K562 (cell line): ENCODE data around the gene HBP1. TPM values are rescaled to one million over a fixed set of nuclear protein-coding genes. Genes with fewer than 3 reads are reported as not detected.
A peak's percentile ranks its signal among the peaks of the same experiment; 100 is the strongest.

Experiments
- ATAC-seq: fragments of 200-7000 bp; cut with Tn5 transposase; 3 replicates; pipeline ENCODE4 v1.9.1; 2020; ENCODE audit warnings: moderate library complexity
- BruUV-seq: library from RNA; stranded (reverse); fragments of 400-500 nt; replicated peaks from 2 replicates; lab custom pipeline; 2021; lab: Mats Ljungman, UMichigan
- CTCF ChIA-PET: fragments of 300-600 bp; formaldehyde crosslinking; extraction: SDS; loops from one replicate; lab custom pipeline; 2021; ENCODE audit warnings: low intra/inter-chr PET ratio; lab: Yijun Ruan, JAX
- POLR2A ChIA-PET: fragments of 300-600, 350-650 bp; sonication (Branson Sonifier 250); formaldehyde crosslinking; extraction: SDS; loops from one replicate; lab custom pipeline; 2021; ENCODE audit warnings: antibody characterized with exemption, inconsistent platforms; lab: Yijun Ruan, JAX
- DNase-seq, 4 experiments: peaks; one replicate each; pipeline versions ENCODE4 v3.0.0 to v3.0.0-alpha.2; 2011 to 2018; ENCODE audit warnings: low spot score in 3 of 4, mixed read lengths in 3 of 4; ENCODE audit errors: extremely low read depth in 1 of 4
- FAIRE-seq: peaks from 2 replicates; lab custom pipeline; 2011; peaks lifted over from hg19 to GRCh38; lab: Jason Lieb, UNC
- H2AFZ ChIP-seq: 2 replicates; pipeline ENCODE4 v1.6.0; 2011; ENCODE audit warnings: low read depth, low read length, control low read depth, inconsistent platforms
- H3K27ac ChIP-seq: fragments of 200-600 bp; 3 replicates; pipeline ENCODE4 v1.8.0; 2011; ENCODE audit warnings: low read depth, mild to moderate bottlenecking, control low read depth, inconsistent platforms, low read length, moderate library complexity, mixed read lengths; ENCODE audit errors: extremely low read depth
- H3K27me3 ChIP-seq, 2 experiments: fragments of 300-600 bp in 1 of 2; 2 replicates in 1 of 2; 3 replicates in 1 of 2; pipeline versions ENCODE4 v1.6.0 to v1.8.0; 2011; ENCODE audit warnings: inconsistent platforms in 2 of 2, low read length in 2 of 2, mild to moderate bottlenecking in 1 of 2, mixed read lengths in 1 of 2, moderate library complexity in 1 of 2; ENCODE audit not compliant: control insufficient read depth in 2 of 2, insufficient read depth in 2 of 2
- H3K36me3 ChIP-seq: fragments of 300-600 bp; 3 replicates; pipeline ENCODE4 v1.8.0; 2011; ENCODE audit warnings: mild to moderate bottlenecking, low read length, inconsistent platforms; ENCODE audit not compliant: control insufficient read depth, insufficient read depth
- H3K4me1 ChIP-seq, 2 experiments: fragments of 200-600 bp in 1 of 2; replicated peaks in 1 of 2; 2 replicates in 1 of 2; 3 replicates in 1 of 2; pipeline versions ENCODE4 v1.5.1 to v1.8.0; 2011; ENCODE audit warnings: inconsistent platforms in 2 of 2, low read length in 2 of 2, mild to moderate bottlenecking in 1 of 2, mixed read lengths in 1 of 2, moderate library complexity in 1 of 2; ENCODE audit not compliant: control insufficient read depth in 2 of 2, insufficient read depth in 2 of 2
- H3K4me2 ChIP-seq: 2 replicates; pipeline ENCODE4 v1.6.1; 2011; ENCODE audit warnings: low read length, control low read depth, inconsistent platforms, mixed read lengths; ENCODE audit not compliant: insufficient read depth
- H3K4me3 ChIP-seq: fragments of 200-600 bp; sonication (generic), shearing (Covaris generic); 2 replicates; pipeline ENCODE4 v1.5.1; 2016; ENCODE audit warnings: control low read depth, inconsistent platforms
- H3K79me2 ChIP-seq: fragments of 200-600 bp; 3 replicates; pipeline ENCODE4 v1.8.0; 2011; ENCODE audit warnings: low read length, inconsistent platforms; ENCODE audit not compliant: control insufficient read depth, insufficient read depth
- H3K9ac ChIP-seq, 2 experiments: 2 replicates each; pipeline versions ENCODE4 v1.6.0 to v1.6.1; 2011; ENCODE audit warnings: low read depth in 2 of 2, low read length in 2 of 2, control low read depth in 1 of 2, inconsistent platforms in 1 of 2, mild to moderate bottlenecking in 1 of 2, mixed read lengths in 1 of 2; ENCODE audit not compliant: insufficient read depth in 1 of 2
- H3K9me1 ChIP-seq: one replicate; pipeline ENCODE4 v1.6.0; 2011; ENCODE audit warnings: inconsistent platforms, mild to moderate bottlenecking, low read length, moderate library complexity; ENCODE audit not compliant: control insufficient read depth, insufficient read depth
- H3K9me3 ChIP-seq: replicated peaks from 2 replicates; pipeline ENCODE4 v1.5.1; 2011; ENCODE audit warnings: low read depth, low read length, inconsistent platforms; ENCODE audit not compliant: control insufficient read depth, insufficient read depth
- H4K20me1 ChIP-seq: replicated peaks from 2 replicates; pipeline ENCODE4 v1.6.1; 2011; ENCODE audit warnings: low read length, inconsistent platforms, mixed read lengths; ENCODE audit not compliant: control insufficient read depth, insufficient read depth
- CTCF ChIP-seq, 3 experiments: IDR thresholded peaks in 2 of 3; conservative IDR thresholded peaks in 1 of 3; 2 replicates each; pipeline ENCODE4 v1.5.1; 2011 to 2012; ENCODE audit warnings: low read length in 3 of 3, mild to moderate bottlenecking in 3 of 3, control low read depth in 2 of 3, improper control_type of control experiment in 1 of 3, inconsistent platforms in 1 of 3, low read depth in 1 of 3, mixed read lengths in 1 of 3, moderate library complexity in 1 of 3; ENCODE audit not compliant: insufficient read depth in 2 of 3
- SNIP1 ChIP-seq: fragments of 450-650 bp; IDR thresholded peaks from 2 replicates; pipeline ENCODE4 v1.7.1; 2017; ENCODE audit warnings: low read depth, mild to moderate bottlenecking
- TAF15 ChIP-seq: fragments of 200-400 bp; formaldehyde crosslinking; IDR thresholded peaks from 2 replicates; pipeline ENCODE4 v1.6.1; 2017; ENCODE audit warnings: mild to moderate bottlenecking, low read depth, low read length, moderate library complexity
- WGBS: fragments of 100-300 bp; shearing (Covaris generic); methylation state at CpG from one replicate; pipeline ENCODE4 v1.1.6; 2016; ENCODE audit warnings: low coverage, mixed read lengths; ENCODE audit not compliant: insufficient coverage; ENCODE audit errors: missing lambda C conversion rate; 5-methylcytosine and 5-hydroxymethylcytosine counted together
- in situ Hi-C: fragments of 300-500 bp; cut with MboI; formaldehyde crosslinking; loops from 4 replicates; pipeline ENCODE4 v1.15.0; 2018; ENCODE audit warnings: inconsistent platforms, mixed read lengths
- intact Hi-C: fragments of 100-400 bp; cut with micrococcal nuclease; formaldehyde crosslinking; loops from 2 replicates; pipeline ENCODE4 v1.14.2; 2022
- polyA plus RNA-seq, 8 experiments: library from polyadenylated mRNA; depleted of rRNA in 4 of 8; stranded (reverse) in 5 of 8; unstranded in 3 of 8; fragments of >200 nt; fragmentation: Nextera tagmentation in 2 of 8; fragmentation: Illumina TruSeq in 1 of 8; extraction: Ambion mirVana in 2 of 8; extraction: Trizol in 1 of 8; gene quantifications; 2 replicates each; pipeline versions ENCODE4 v1.2.1 to v1.2.3, GENCODE V29; 2011 to 2014; ENCODE audit warnings: inconsistent platforms in 1 of 8, missing spikeins in 1 of 8
- total RNA-seq, 7 experiments: library from RNA; depleted of rRNA in 6 of 7; stranded (reverse); fragments of >200 nt in 6 of 7; fragmentation: Illumina TruSeq in 2 of 7; extraction: Trizol in 2 of 7; gene quantifications; 2 replicates each; pipeline versions ENCODE4 v1.2.1 to v1.2.3, GENCODE V29; 2011 to 2021; ENCODE audit warnings: low replicate concordance in 1 of 7
- TF ChIP-seq, protein P1 (sequence below): IDR thresholded peaks from 2 replicates; pipeline ENCODE4 v1.6.1; 2011; ENCODE audit warnings: borderline replicate concordance, low read depth, mild to moderate bottlenecking, moderate library complexity, low read length; ENCODE audit not compliant: insufficient read depth, poor library complexity, severe bottlenecking

The HBP1 gene
- total and polyA plus RNA-seq, 9 of the 15 experiments (the other 6 are each of a cell fraction or from before 2014, with no cell fraction given): 18.7 to 59.9 (median 27.0) TPM

DNA sequence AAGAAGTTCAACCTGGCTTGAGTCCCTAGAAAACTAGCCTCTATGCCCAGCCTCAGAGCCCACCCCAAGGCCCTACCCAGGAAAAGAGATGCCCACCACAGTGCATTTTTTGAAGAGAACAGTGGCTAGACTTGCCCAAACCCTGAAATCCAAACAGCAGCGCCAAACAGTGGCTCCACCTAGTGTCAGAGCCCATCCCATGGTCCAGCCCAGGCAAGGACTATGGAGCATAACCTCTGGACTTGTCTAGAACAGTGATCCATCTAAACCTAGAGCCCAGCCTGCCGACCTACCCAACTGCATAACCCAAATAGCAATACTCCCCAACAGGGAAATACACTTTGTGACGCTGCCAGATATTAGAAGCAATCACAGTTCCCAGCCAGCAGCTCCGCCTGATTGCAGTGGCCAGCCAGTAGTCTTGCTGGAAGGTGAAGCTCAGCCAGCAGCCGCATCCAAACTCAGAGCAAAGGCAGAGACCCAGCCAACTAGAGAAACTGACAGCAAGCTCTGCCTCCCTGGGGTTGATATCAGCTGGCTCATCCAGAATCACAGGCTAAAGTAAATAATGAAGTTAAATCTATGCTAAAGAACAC, 44.5 kb downstream of the HBP1 start:
- intact Hi-C loops (no loop called here), in situ Hi-C loops (loop anchor here (25.0 kb wide), 1 partner anchor 924 kb away; the partner anchor contains the start of gene LAMB4)
- H3K4me2 ChIP-seq: no peak overlapping the region
- BruUV-seq: no TSS peak
- POLR2A ChIA-PET: interaction anchor here (0.9 to 1.4 kb wide), 3 partner anchors 12 to 642 kb away, joined by 3 to 5 read pairs (median 3); no protein-coding TSS in a partner anchor
- H3K79me2 ChIP-seq: no peaks in the 10 kb centered on the region
- H3K9ac ChIP-seq: no peak overlapping the region
- no peak overlapping the region for H2AFZ ChIP-seq
- H3K4me1 ChIP-seq: peaks cover 4% of the 10 kb centered on the region in 2 experiments; a peak in 2 of 5 replicates
- peaks cover 10% of the 10 kb centered on the region; the same call in 1 of the 2 replicates for H3K9me3 ChIP-seq
- no peaks in the 10 kb centered on the region for H3K9me1 ChIP-seq
- WGBS: 76% methylated on average over 5 of the region's 5 CpGs
- H3K27me3 ChIP-seq: no peaks in the 10 kb centered on the region
- H3K4me3 ChIP-seq: no peak overlapping the region
- CTCF ChIA-PET: no interaction called here
- TF ChIP-seq TAF15: no peak
- peak in 2 of 3 experiments; percentile 20 to 21; a peak in 1 of 6 replicates for TF ChIP-seq CTCF (IDR thresholded peaks at IDR 0.05 in 2 of 3, conservative IDR thresholded peaks at IDR 0.05 in 1 of 3; ENCODE audit: insufficient read depth in 2 of 3, low read depth in 1 of 3, low read length in 3 of 3)
- TF ChIP-seq SNIP1: no peak
- TF ChIP-seq, protein P1, sequence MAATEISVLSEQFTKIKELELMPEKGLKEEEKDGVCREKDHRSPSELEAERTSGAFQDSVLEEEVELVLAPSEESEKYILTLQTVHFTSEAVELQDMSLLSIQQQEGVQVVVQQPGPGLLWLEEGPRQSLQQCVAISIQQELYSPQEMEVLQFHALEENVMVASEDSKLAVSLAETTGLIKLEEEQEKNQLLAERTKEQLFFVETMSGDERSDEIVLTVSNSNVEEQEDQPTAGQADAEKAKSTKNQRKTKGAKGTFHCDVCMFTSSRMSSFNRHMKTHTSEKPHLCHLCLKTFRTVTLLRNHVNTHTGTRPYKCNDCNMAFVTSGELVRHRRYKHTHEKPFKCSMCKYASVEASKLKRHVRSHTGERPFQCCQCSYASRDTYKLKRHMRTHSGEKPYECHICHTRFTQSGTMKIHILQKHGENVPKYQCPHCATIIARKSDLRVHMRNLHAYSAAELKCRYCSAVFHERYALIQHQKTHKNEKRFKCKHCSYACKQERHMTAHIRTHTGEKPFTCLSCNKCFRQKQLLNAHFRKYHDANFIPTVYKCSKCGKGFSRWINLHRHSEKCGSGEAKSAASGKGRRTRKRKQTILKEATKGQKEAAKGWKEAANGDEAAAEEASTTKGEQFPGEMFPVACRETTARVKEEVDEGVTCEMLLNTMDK: peak; percentile 12
- H3K27ac ChIP-seq: no peak overlapping the region
- FAIRE-seq (no peak), DNase-seq (no peak), ATAC-seq (peak; percentile 73)
- H4K20me1 ChIP-seq: no peaks in the 10 kb centered on the region
- peaks cover 20% of the 10 kb centered on the region; the same call in 2 of the 3 replicates for H3K36me3 ChIP-seq
